Measurements from ENCODE around the gene MANBA.

Gene MANBA

DNA sequence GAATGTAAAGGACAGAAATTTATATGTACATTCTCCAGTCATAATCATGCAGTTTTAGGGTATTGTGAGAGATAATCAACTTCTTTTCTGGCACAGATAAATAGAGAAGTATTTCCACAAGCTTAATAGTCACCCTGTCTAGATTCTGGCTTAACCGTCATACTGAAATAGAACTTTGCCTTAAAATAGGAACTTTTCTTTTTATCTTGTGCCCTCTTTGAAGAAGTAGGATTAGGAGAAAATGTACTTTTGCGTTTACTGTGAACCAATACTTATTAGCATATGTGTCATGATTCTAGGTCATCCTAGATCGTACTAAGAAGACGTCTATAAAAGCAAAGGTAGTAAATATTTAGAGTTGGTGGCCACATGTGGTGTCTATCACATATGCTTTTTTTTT, 164.2 kb downstream of the MANBA start:
- Histone ChIP-seq H3K4ac (ENCODE audit: low read depth, low read length) (no peak overlapping the region), H3K18ac (ENCODE audit: low read length) (no peak overlapping the region), H3K79me2 (ENCODE audit: control insufficient read depth, insufficient read depth, low read length, poor library complexity) (no peaks in the 10 kb centered on the region), H3K79me1 (ENCODE audit: low read length) (no peaks in the 10 kb centered on the region), H3K36me3 (ENCODE audit: control insufficient read depth in 1 of 2, insufficient read depth in 2 of 2, low read length in 2 of 2) (peaks cover 2 to 12% of the 10 kb centered on the region in 2 experiments), H2BK5ac (ENCODE audit: low read depth, low read length, poor library complexity) (no peak overlapping the region), H3K4me2 (ENCODE audit: low read length) (no peak overlapping the region), H2AK5ac (ENCODE audit: low read length) (no peak overlapping the region), H3K9ac (ENCODE audit: low read length) (no peak overlapping the region), H4K12ac (ENCODE audit: low read depth, low read length) (no peak overlapping the region), H3K27me3 (ENCODE audit: insufficient read depth, low read length) (no peaks in the 10 kb centered on the region), H3K4me3 (ENCODE audit: low read depth, low read length) (no peak overlapping the region), H2AFZ (ENCODE audit: insufficient read depth, low read length, poor library complexity) (no peak overlapping the region), H2BK12ac (ENCODE audit: low read length) (no peak overlapping the region), H3K27ac (ENCODE audit: low read depth, low read length) (no peak overlapping the region), H3K14ac (ENCODE audit: low read length) (no peak overlapping the region), H4K8ac (ENCODE audit: low read depth, low read length) (no peak overlapping the region), H4K91ac (ENCODE audit: low read depth, low read length) (no peak overlapping the region), H3K4me1 (ENCODE audit: control insufficient read depth in 1 of 2, insufficient read depth in 2 of 2, low read length in 2 of 2) (no peaks in the 10 kb centered on the region), H3K9me3 (ENCODE audit: insufficient read depth, low read depth, low read length) (no peaks in the 10 kb centered on the region), H2BK120ac (ENCODE audit: insufficient read depth, low read length, poor library complexity) (no peak overlapping the region), H3K23ac (ENCODE audit: low read length) (no peak overlapping the region)
- WGBS (ENCODE audit: extremely low coverage, insufficient coverage, insufficient read length) = no CpG with 5 or more reads among the region's 4 CpGs
- DNase-seq = no peak

GRCh38 chr4:102594000-102594399, 166.8 kb downstream of the MANBA start:
- no peaks in the 10 kb centered on the region for H3K27me3 ChIP-seq (ENCODE audit: insufficient read depth, low read length)
- H3K4me2 ChIP-seq (ENCODE audit: low read length) = no peak overlapping the region
- H3K79me2 ChIP-seq (ENCODE audit: control insufficient read depth, insufficient read depth, low read length, poor library complexity) = no peaks in the 10 kb centered on the region
- H4K12ac ChIP-seq (ENCODE audit: low read depth, low read length) = no peak overlapping the region
- no peak overlapping the region for H2AFZ ChIP-seq (ENCODE audit: insufficient read depth, low read length, poor library complexity)
- H4K8ac ChIP-seq (ENCODE audit: low read depth, low read length) = no peak overlapping the region
- H3K9ac ChIP-seq (ENCODE audit: low read length) = no peak overlapping the region
- no peak overlapping the region for H2BK12ac ChIP-seq (ENCODE audit: low read length)
- WGBS (ENCODE audit: extremely low coverage, insufficient coverage, insufficient read length) = no CpG with 5 or more reads among the region's 2 CpGs
- no peak overlapping the region for H3K4ac ChIP-seq (ENCODE audit: low read depth, low read length)
- H2BK120ac ChIP-seq (ENCODE audit: insufficient read depth, low read length, poor library complexity) = no peak overlapping the region
- no peak overlapping the region for H3K27ac ChIP-seq (ENCODE audit: low read depth, low read length)
- DNase-seq = no peak
- no peak overlapping the region for H2BK5ac ChIP-seq (ENCODE audit: low read depth, low read length, poor library complexity)
- H2AK5ac ChIP-seq (ENCODE audit: low read length) = no peak overlapping the region
- H3K14ac ChIP-seq (ENCODE audit: low read length) = no peak overlapping the region
- no peaks in the 10 kb centered on the region for H3K79me1 ChIP-seq (ENCODE audit: low read length)
- no peak overlapping the region for H3K18ac ChIP-seq (ENCODE audit: low read length)
- peaks cover 2 to 9% of the 10 kb centered on the region in 2 experiments for H3K36me3 ChIP-seq (ENCODE audit: control insufficient read depth in 1 of 2, insufficient read depth in 2 of 2, low read length in 2 of 2)
- no peaks in the 10 kb centered on the region for H3K4me1 ChIP-seq (ENCODE audit: control insufficient read depth in 1 of 2, insufficient read depth in 2 of 2, low read length in 2 of 2)
- H3K23ac ChIP-seq (ENCODE audit: low read length) = no peak overlapping the region
- no peak overlapping the region for H4K91ac ChIP-seq (ENCODE audit: low read depth, low read length)
- no peak overlapping the region for H3K4me3 ChIP-seq (ENCODE audit: low read depth, low read length)
- no peaks in the 10 kb centered on the region for H3K9me3 ChIP-seq (ENCODE audit: insufficient read depth, low read depth, low read length)

GRCh38 chr4:102593147-102593546, 167.6 kb downstream of the MANBA start:
- Histone ChIP-seq H3K79me2 (ENCODE audit: control insufficient read depth, insufficient read depth, low read length, poor library complexity) (no peaks in the 10 kb centered on the region), H3K27ac (ENCODE audit: low read depth, low read length) (no peak overlapping the region), H3K14ac (ENCODE audit: low read length) (no peak overlapping the region), H2AFZ (ENCODE audit: insufficient read depth, low read length, poor library complexity) (no peak overlapping the region), H4K8ac (ENCODE audit: low read depth, low read length) (no peak overlapping the region), H2BK120ac (ENCODE audit: insufficient read depth, low read length, poor library complexity) (no peak overlapping the region), H2BK12ac (ENCODE audit: low read length) (no peak overlapping the region), H2BK5ac (ENCODE audit: low read depth, low read length, poor library complexity) (no peak overlapping the region), H3K36me3 (ENCODE audit: control insufficient read depth in 1 of 2, insufficient read depth in 2 of 2, low read length in 2 of 2) (peaks cover 2 to 6% of the 10 kb centered on the region in 2 experiments), H3K18ac (ENCODE audit: low read length) (no peak overlapping the region), H4K91ac (ENCODE audit: low read depth, low read length) (no peak overlapping the region), H4K12ac (ENCODE audit: low read depth, low read length) (no peak overlapping the region), H3K9ac (ENCODE audit: low read length) (no peak overlapping the region), H3K4ac (ENCODE audit: low read depth, low read length) (no peak overlapping the region), H3K23ac (ENCODE audit: low read length) (no peak overlapping the region), H3K9me3 (ENCODE audit: insufficient read depth, low read depth, low read length) (no peaks in the 10 kb centered on the region), H3K79me1 (ENCODE audit: low read length) (no peaks in the 10 kb centered on the region), H2AK5ac (ENCODE audit: low read length) (no peak overlapping the region), H3K4me3 (ENCODE audit: low read depth, low read length) (no peak overlapping the region), H3K4me2 (ENCODE audit: low read length) (no peak overlapping the region), H3K4me1 (ENCODE audit: control insufficient read depth in 1 of 2, insufficient read depth in 2 of 2, low read length in 2 of 2) (no peaks in the 10 kb centered on the region), H3K27me3 (ENCODE audit: insufficient read depth, low read length) (no peaks in the 10 kb centered on the region)
- no peak for DNase-seq
- WGBS (ENCODE audit: extremely low coverage, insufficient coverage, insufficient read length) = no CpG with 5 or more reads among the region's 7 CpGs

DNA sequence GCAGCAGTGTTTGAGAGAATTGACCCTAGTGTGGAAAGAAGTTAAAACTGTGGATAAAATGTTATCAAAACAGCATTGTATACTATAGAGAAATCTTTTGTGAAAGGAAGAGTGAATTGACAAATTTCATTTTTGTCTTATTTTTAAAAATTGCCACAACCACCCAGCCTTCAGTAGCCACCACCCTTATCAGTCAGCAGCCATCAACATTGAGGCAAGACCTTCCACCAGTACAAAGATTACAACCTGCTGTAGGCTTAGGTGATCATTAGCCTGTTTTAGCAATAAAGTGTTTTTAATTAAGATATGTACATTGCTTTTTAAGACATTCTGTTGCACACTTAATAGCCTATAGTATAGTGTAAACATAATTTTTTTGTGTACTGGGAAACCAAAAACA, 168.5 kb downstream of the MANBA start:
- H3K18ac ChIP-seq (ENCODE audit: low read length) = no peak overlapping the region
- no peak overlapping the region for H3K4ac ChIP-seq (ENCODE audit: low read depth, low read length)
- no peak overlapping the region for H3K23ac ChIP-seq (ENCODE audit: low read length)
- no peak overlapping the region for H2BK12ac ChIP-seq (ENCODE audit: low read length)
- H2BK120ac ChIP-seq (ENCODE audit: insufficient read depth, low read length, poor library complexity) = no peak overlapping the region
- no peak overlapping the region for H4K12ac ChIP-seq (ENCODE audit: low read depth, low read length)
- H3K4me2 ChIP-seq (ENCODE audit: low read length) = no peak overlapping the region
- H3K36me3 ChIP-seq (ENCODE audit: control insufficient read depth in 1 of 2, insufficient read depth in 2 of 2, low read length in 2 of 2) = peaks cover 2 to 4% of the 10 kb centered on the region in 2 experiments
- no peak overlapping the region for H4K8ac ChIP-seq (ENCODE audit: low read depth, low read length)
- no peak overlapping the region for H2AFZ ChIP-seq (ENCODE audit: insufficient read depth, low read length, poor library complexity)
- no peak overlapping the region for H2BK5ac ChIP-seq (ENCODE audit: low read depth, low read length, poor library complexity)
- DNase-seq = no peak
- no peak overlapping the region for H3K27ac ChIP-seq (ENCODE audit: low read depth, low read length)
- no peaks in the 10 kb centered on the region for H3K79me1 ChIP-seq (ENCODE audit: low read length)
- H3K9ac ChIP-seq (ENCODE audit: low read length) = no peak overlapping the region
- H3K27me3 ChIP-seq (ENCODE audit: insufficient read depth, low read length) = no peaks in the 10 kb centered on the region
- H3K4me3 ChIP-seq (ENCODE audit: low read depth, low read length) = no peak overlapping the region
- no peaks in the 10 kb centered on the region for H3K79me2 ChIP-seq (ENCODE audit: control insufficient read depth, insufficient read depth, low read length, poor library complexity)
- no peak overlapping the region for H2AK5ac ChIP-seq (ENCODE audit: low read length)
- no peaks in the 10 kb centered on the region for H3K4me1 ChIP-seq (ENCODE audit: control insufficient read depth in 1 of 2, insufficient read depth in 2 of 2, low read length in 2 of 2)
- H4K91ac ChIP-seq (ENCODE audit: low read depth, low read length) = no peak overlapping the region
- no peaks in the 10 kb centered on the region for H3K9me3 ChIP-seq (ENCODE audit: insufficient read depth, low read depth, low read length)
- no peak overlapping the region for H3K14ac ChIP-seq (ENCODE audit: low read length)

All from trophoblast cell (in vitro differentiated cells and primary cell).